Thoracic aorta (tissue), 2 donors: ENCODE results near the gene GSTO1. TPM values are rescaled to one million over a fixed set of nuclear protein-coding genes. Genes with fewer than 3 reads are reported as not detected.

Source experiments
- ATAC-seq: fragments of 150-250 bp; one replicate; pipeline ENCODE4 v1.8.0; 2017; ENCODE audit warnings: low read depth; ENCODE audit not compliant: insufficient number of reproducible peaks, low FRiP score
- DNase-seq: peaks from one replicate; pipeline ENCODE4 v3.0.0-alpha.2; 2020; ENCODE audit warnings: low spot score
- H3K27ac ChIP-seq, 2 donors: fragments of 200-600 bp; sonication (generic); 1 replicate in 1 of 2; 2 replicates in 1 of 2; pipeline ENCODE4 v1.5.1; 2016; ENCODE audit warnings: mild to moderate bottlenecking in 2 of 2, moderate library complexity in 2 of 2
- H3K27me3 ChIP-seq: fragments of 200-600 bp; sonication (generic); replicated peaks from 2 replicates; pipeline ENCODE4 v1.6.0; 2016; ENCODE audit warnings: mild to moderate bottlenecking; ENCODE audit not compliant: insufficient read depth
- H3K36me3 ChIP-seq: fragments of 200-600 bp; sonication (generic); one replicate; pipeline ENCODE4 v1.5.1; 2016
- H3K4me1 ChIP-seq, 2 donors: fragments of 200-600 bp; sonication (generic); 1 replicate in 1 of 2; 2 replicates in 1 of 2; pipeline versions ENCODE4 v1.5.1 to v1.6.0; 2016; ENCODE audit warnings: low read depth in 2 of 2, mild to moderate bottlenecking in 1 of 2; ENCODE audit not compliant: control insufficient read depth in 1 of 2
- H3K4me3 ChIP-seq: fragments of 200-600 bp; sonication (generic); 2 replicates; pipeline ENCODE4 v1.5.1; 2016; ENCODE audit warnings: mild to moderate bottlenecking
- H3K9me3 ChIP-seq: fragments of 200-600 bp; sonication (generic); 2 replicates; pipeline ENCODE4 v1.5.1; 2016
- total RNA-seq, 2 donors: library from RNA; depleted of rRNA; stranded (reverse); fragments of >200 nt; gene quantifications; one replicate each; pipeline versions ENCODE4 v1.1.0 to v1.2.3, GENCODE V29; 2016
- TF ChIP-seq, protein P1 (sequence below): fragments of 200-600 bp; sonication (generic); IDR thresholded peaks from one replicate; pipeline ENCODE4 v1.5.1; 2019; ENCODE audit warnings: antibody characterized with exemption

Gene GSTO1
- total RNA-seq, 2 donors from 2014 or later = 68.5 to 96.4 TPM

DNA sequence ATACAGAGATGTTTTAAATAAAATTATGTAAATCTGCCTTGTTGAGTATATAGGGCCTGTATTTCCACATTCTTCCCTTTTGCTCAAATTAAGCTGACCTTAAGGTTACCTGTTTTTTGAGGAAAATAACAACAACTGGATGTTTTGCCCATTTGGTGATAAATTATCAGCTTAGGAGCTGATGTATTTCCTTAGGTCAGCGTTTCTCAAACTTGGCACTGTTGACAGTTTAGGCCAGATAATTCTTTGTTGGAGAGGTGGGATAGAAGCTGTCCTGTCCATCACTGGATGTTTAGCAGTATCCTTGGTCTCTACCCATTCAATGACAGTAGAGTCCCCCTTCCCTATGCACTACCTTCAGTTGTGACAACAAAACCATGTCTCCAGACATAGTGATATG, 21.5 kb downstream of the GSTO1 start:
- no peak for DNase-seq
- H3K4me3 ChIP-seq = no peak overlapping the region
- H3K27ac ChIP-seq = no peak overlapping the region
- no peak for ATAC-seq
- H3K36me3 ChIP-seq = no peaks in the 10 kb centered on the region
- TF ChIP-seq, protein P1, sequence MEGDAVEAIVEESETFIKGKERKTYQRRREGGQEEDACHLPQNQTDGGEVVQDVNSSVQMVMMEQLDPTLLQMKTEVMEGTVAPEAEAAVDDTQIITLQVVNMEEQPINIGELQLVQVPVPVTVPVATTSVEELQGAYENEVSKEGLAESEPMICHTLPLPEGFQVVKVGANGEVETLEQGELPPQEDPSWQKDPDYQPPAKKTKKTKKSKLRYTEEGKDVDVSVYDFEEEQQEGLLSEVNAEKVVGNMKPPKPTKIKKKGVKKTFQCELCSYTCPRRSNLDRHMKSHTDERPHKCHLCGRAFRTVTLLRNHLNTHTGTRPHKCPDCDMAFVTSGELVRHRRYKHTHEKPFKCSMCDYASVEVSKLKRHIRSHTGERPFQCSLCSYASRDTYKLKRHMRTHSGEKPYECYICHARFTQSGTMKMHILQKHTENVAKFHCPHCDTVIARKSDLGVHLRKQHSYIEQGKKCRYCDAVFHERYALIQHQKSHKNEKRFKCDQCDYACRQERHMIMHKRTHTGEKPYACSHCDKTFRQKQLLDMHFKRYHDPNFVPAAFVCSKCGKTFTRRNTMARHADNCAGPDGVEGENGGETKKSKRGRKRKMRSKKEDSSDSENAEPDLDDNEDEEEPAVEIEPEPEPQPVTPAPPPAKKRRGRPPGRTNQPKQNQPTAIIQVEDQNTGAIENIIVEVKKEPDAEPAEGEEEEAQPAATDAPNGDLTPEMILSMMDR = no peak
- no peaks in the 10 kb centered on the region for H3K9me3 ChIP-seq
- H3K4me1 ChIP-seq = peaks cover 0 to 7% of the 10 kb centered on the region in 2 donors
- no peaks in the 10 kb centered on the region for H3K27me3 ChIP-seq

DNA sequence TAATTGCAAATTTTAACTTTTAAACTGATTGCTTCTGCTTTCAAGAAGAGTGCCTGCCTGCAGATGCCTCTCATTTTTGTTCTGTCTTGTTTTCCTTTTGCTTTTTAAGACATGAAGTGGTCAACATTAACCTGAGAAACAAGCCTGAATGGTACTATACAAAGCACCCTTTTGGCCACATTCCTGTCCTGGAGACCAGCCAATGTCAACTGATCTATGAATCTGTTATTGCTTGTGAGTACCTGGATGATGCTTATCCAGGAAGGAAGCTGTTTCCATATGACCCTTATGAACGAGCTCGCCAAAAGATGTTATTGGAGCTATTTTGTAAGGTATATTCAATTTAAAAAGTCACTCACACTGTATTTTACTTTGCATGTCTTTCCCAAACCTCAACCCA, 23.1 kb downstream of the GSTO1 start:
- ATAC-seq = no peak
- Histone ChIP-seq H3K27ac (no peak overlapping the region), H3K4me3 (no peak overlapping the region), H3K27me3 (no peaks in the 10 kb centered on the region), H3K4me1 (peaks cover 0 to 7% of the 10 kb centered on the region in 2 donors), H3K36me3 (no peaks in the 10 kb centered on the region), H3K9me3 (no peaks in the 10 kb centered on the region)
- TF ChIP-seq, protein P1 = no peak
- DNase-seq = no peak

DNA sequence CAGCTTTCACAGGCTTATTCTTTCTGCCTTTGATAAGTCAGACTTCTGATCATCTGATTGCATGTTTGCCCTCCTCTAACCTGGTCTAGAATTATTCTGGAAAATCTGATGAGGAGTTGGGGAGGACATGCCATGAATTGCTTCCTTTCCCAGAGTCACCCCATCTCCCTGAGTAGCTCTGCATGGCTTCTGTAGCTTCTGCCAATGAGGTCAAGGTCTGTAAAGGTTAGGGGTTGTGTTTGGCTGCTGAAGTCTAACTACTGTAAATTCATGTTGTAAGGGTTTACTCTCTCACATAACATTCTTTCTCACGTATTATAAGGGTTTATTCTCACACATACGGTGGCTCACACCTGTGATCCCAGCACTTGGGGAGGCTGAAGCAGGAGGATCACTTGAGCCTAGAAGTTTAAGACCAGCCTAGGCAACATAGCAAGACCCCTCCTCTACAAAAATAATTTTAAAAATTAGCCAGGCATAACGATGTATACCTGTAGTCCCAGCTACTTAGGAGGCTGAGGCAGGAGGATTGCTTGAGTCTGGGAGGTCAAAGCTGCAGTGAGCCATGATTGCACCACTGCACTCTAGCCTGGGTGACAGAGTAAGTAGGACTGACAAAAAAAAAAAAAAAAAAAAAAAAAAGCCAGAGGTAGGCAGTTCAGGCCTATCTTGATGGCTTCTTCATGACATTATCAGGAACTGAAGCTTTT, 25.0 kb downstream of the GSTO1 start:
- DNase-seq (no peak), ATAC-seq (no peak)
- Histone ChIP-seq H3K4me3 (no peak overlapping the region), H3K4me1 (peaks cover 0 to 3% of the 10 kb centered on the region in 2 donors), H3K9me3 (no peaks in the 10 kb centered on the region), H3K27ac (no peak overlapping the region), H3K36me3 (no peaks in the 10 kb centered on the region), H3K27me3 (no peaks in the 10 kb centered on the region)
- TF ChIP-seq, protein P1 = no peak

DNA sequence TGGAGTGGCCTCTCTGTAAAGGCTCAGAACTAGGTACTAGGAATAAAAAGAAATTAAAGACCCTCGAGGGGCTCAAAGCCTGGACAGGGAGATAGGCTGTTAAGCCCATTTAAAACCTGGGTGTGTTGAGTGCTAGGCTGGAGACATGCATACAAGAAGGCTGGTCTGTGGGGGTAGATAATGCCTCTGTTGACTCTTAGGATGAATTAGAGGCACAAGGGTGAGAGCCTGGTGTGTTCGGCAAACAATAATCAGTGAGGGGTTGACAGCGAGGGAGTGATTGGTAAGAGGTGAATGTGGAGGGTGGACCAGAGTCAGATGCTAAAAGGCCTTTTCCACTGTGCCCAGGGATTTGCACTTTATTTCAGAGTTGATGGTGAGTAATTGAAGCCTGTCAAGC, 27.0 kb downstream of the GSTO1 start:
- Histone ChIP-seq H3K36me3 (no peaks in the 10 kb centered on the region), H3K4me3 (no peak overlapping the region), H3K27ac (no peak overlapping the region), H3K4me1 (no peaks in the 10 kb centered on the region), H3K9me3 (no peaks in the 10 kb centered on the region), H3K27me3 (no peaks in the 10 kb centered on the region)
- DNase-seq = no peak
- TF ChIP-seq, protein P1 = no peak
- no peak for ATAC-seq

DNA sequence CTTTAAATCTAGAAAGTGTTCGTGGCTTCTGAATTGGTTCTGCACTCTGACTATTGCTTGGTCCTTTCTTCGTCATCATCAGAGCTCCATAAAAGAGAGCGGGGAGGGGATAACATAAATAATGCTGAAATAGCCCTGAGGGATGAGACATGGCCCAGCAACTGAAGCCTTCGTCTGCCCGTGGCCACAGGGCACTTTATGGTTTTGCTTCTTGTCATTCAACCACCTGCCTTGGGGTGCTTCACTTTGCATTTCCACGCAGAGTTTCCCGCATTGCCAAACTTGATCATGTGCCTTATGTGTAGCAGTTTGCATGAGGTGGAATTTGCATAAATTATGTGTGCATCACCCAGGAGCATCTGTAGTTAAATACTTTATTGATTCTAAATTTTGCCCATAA, 30.2 kb downstream of the GSTO1 start:
- Histone ChIP-seq H3K36me3 (no peaks in the 10 kb centered on the region), H3K9me3 (no peaks in the 10 kb centered on the region), H3K27me3 (no peaks in the 10 kb centered on the region), H3K4me1 (no peaks in the 10 kb centered on the region), H3K4me3 (no peak overlapping the region), H3K27ac (no peak overlapping the region)
- DNase-seq = no peak
- ATAC-seq = no peak
- TF ChIP-seq, protein P1 = no peak
